ENCODE data around the gene BCL2L1. TPM values are rescaled to one million over a fixed set of nuclear protein-coding genes. Genes with fewer than 3 reads are reported as not detected.

Gene BCL2L1
- total and polyA plus RNA-seq, 2 experiments from 2014 or later = 56.3 to 83.8 TPM

DNA sequence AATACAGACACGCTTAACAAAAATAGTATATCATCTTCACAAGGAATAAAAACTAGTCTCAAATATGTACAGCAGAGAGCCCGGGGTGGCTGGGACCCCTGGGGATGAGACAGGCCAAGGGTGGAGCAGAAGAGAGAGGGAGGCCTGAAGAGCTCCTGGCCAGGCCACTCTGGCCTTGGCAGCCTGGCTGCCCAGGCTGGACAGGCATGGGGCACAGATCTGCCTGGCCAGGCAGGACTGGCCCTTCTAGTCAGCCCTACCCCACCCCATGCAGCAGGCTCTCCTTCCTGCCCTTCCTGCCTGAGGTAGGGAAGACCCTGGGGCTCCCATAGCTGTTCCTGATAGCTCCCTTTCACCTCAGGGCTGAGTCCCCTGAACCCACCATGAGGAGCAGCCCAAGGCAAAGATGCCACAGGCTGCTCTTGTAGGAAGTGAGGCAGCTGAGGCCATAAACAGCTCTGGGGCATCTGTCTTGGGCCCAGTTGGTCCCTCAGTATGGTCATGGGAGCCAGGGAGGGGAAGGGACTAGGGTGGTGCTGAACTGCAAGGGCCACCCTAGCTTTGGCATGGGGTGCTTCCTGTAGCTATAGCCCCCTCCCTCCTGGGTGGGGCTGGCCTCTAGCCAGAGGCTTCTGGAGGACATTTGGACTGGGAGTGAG is 57.8 kb downstream of the BCL2L1 start:
- in situ Hi-C loops (cut with MboI) = loop anchor here (10.0 kb wide), 1 partner anchor 60 kb away; the partner anchor contains the start of gene BCL2L1
- 86 to 90% methylated on average over 2 of the region's 2 CpGs for WGBS, 2 experiments (ENCODE audit: low coverage in 1 of 2, low lambda C conversion rate in 2 of 2, missing lambda C conversion rate in 2 of 2)
- no peaks in the 10 kb centered on the region for H3K27me3 ChIP-seq (replicated peaks; ENCODE audit: insufficient read depth)
- no peak for TF ChIP-seq EZH2 (IDR thresholded peaks at IDR 0.05; ENCODE audit: insufficient read depth, poor library complexity, severe bottlenecking)
- TF ChIP-seq EZH2phosphoT487 (IDR thresholded peaks at IDR 0.05; ENCODE audit: insufficient read depth, low read depth) = no peak
- DNase-seq = no peak
- H3K9me2 ChIP-seq (ENCODE audit: insufficient read depth) = no peaks in the 10 kb centered on the region
- H3K9me3 ChIP-seq (ENCODE audit: low read depth) = no peaks in the 10 kb centered on the region
- H3K27ac ChIP-seq = no peak overlapping the region
- H3K4me2 ChIP-seq (ENCODE audit: unreplicated experiment) = no peak overlapping the region
- H3K79me2 ChIP-seq (ENCODE audit: insufficient read depth) = peaks cover 41% of the 10 kb centered on the region
- no peak overlapping the region for H2AFZ ChIP-seq
- no peak overlapping the region for H3K4me3 ChIP-seq
- H4K20me1 ChIP-seq (ENCODE audit: insufficient read depth) = no peaks in the 10 kb centered on the region
- H3K4me1 ChIP-seq (ENCODE audit: insufficient read depth) = 0 out of 2 replicates have a peak, but pooled peaks cover 9% of the 10 kb centered on the region
- H3K9ac ChIP-seq = no peak overlapping the region
- no peaks in the 10 kb centered on the region; the same call in 1 of the 2 replicates for H3K36me3 ChIP-seq (ENCODE audit: low read depth)
- peaks cover 12% of the 10 kb centered on the region; the same call in 1 of the 2 replicates for H3F3A ChIP-seq (ENCODE audit: insufficient read depth)

DNA sequence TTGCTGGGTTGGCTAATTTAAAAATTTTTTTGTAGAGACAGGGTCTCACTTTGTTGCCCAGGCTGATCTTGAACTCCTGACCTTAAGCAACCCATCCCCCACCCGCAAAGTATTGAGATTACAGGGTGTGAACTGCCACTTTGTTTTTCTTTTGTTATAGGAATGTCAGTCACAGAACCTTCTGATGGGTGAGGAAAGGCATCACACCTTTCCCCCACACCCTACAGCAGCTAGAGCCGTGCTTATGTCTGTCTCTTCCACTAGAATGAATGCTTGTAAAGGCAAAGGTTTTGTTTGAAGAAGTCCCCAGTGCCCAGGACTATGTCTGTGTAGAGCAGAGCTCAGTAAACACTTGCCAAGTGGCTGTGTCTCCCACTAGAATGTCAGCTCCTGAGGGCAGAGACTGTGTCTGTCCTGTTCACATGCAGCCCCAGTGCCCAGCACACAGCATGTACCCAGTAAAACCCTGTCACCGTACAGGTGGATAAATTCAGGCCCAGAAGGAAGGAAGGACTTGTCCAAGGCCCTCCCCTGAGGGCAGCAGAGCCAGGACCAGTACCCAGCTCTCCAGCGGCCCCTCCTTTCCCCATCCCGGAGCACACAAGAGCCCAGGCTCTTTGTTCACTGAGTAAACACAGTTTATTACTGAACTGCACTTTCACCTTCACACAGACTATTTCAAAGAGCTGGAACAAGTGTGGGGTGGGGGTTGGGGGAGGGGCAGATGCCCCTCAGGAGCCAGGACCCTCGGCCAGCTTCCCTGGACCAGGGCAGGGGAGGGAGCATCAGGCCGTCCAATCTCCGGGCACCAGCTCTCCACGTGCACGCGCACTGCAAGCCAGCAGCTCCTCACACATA is 58.6 kb downstream of the BCL2L1 start:
- no peak for DNase-seq
- Histone ChIP-seq H3K27me3 (replicated peaks; ENCODE audit: insufficient read depth) (no peaks in the 10 kb centered on the region), H3K27ac (no peak overlapping the region), H3K79me2 (ENCODE audit: insufficient read depth) (peaks cover 33% of the 10 kb centered on the region), H3K4me2 (ENCODE audit: unreplicated experiment) (no peak overlapping the region), H3K9me3 (ENCODE audit: low read depth) (no peaks in the 10 kb centered on the region), H3K9ac (no peak overlapping the region), H3F3A (ENCODE audit: insufficient read depth) (peaks cover 12% of the 10 kb centered on the region; the same call in 1 of the 2 replicates), H3K36me3 (ENCODE audit: low read depth) (no peaks in the 10 kb centered on the region; the same call in 1 of the 2 replicates), H3K4me1 (ENCODE audit: insufficient read depth) (0 out of 2 replicates have a peak, but pooled peaks cover 9% of the 10 kb centered on the region), H2AFZ (no peak overlapping the region), H3K9me2 (ENCODE audit: insufficient read depth) (no peaks in the 10 kb centered on the region), H3K4me3 (no peak overlapping the region), H4K20me1 (ENCODE audit: insufficient read depth) (no peaks in the 10 kb centered on the region)
- TF ChIP-seq EZH2phosphoT487 (IDR thresholded peaks at IDR 0.05; ENCODE audit: insufficient read depth, low read depth) (no peak), EZH2 (IDR thresholded peaks at IDR 0.05; ENCODE audit: insufficient read depth, poor library complexity, severe bottlenecking) (no peak)
- WGBS, 2 experiments (ENCODE audit: low coverage in 1 of 2, low lambda C conversion rate in 2 of 2, missing lambda C conversion rate in 2 of 2) = 71 to 77% methylated on average over 11 of the region's 11 CpGs
- in situ Hi-C loops (cut with MboI) = loop anchor here (10.0 kb wide), 1 partner anchor 61 kb away; the partner anchor contains the start of gene BCL2L1

DNA sequence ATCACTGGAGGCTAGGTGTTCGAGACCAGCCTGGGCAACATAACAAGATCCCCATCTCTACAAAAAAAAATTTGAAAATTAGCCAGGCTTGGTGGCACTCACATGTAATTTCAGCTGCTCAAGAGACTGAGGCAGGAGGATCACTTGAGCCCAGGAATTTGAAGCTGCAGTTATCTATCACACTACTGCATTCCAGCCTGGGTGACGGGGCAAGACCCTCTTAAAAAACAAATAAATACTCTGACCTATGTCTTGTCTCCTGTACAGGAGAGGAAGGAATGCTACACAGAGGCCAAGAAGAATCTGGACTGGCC is 59.2 kb downstream of the BCL2L1 start:
- in situ Hi-C loops (cut with MboI) = loop anchor here (10.0 kb wide), 1 partner anchor 61 kb away; the partner anchor contains the start of gene BCL2L1
- 96 to 100% methylated on average over 2 of the region's 2 CpGs for WGBS, 2 experiments (ENCODE audit: low coverage in 1 of 2, low lambda C conversion rate in 2 of 2, missing lambda C conversion rate in 2 of 2)
- peaks cover 12% of the 10 kb centered on the region; the same call in 1 of the 2 replicates for H3F3A ChIP-seq (ENCODE audit: insufficient read depth)
- H3K9me3 ChIP-seq (ENCODE audit: low read depth) = no peaks in the 10 kb centered on the region
- no peak overlapping the region for H3K9ac ChIP-seq
- no peak overlapping the region for H3K4me2 ChIP-seq (ENCODE audit: unreplicated experiment)
- no peak overlapping the region for H3K4me3 ChIP-seq
- H3K4me1 ChIP-seq (ENCODE audit: insufficient read depth) = 0 out of 2 replicates have a peak, but pooled peaks cover 9% of the 10 kb centered on the region
- no peaks in the 10 kb centered on the region for H4K20me1 ChIP-seq (ENCODE audit: insufficient read depth)
- no peaks in the 10 kb centered on the region for H3K9me2 ChIP-seq (ENCODE audit: insufficient read depth)
- no peaks in the 10 kb centered on the region; the same call in 1 of the 2 replicates for H3K36me3 ChIP-seq (ENCODE audit: low read depth)
- no peaks in the 10 kb centered on the region for H3K27me3 ChIP-seq (replicated peaks; ENCODE audit: insufficient read depth)
- no peak for DNase-seq
- TF ChIP-seq EZH2phosphoT487 (IDR thresholded peaks at IDR 0.05; ENCODE audit: insufficient read depth, low read depth) (no peak), EZH2 (IDR thresholded peaks at IDR 0.05; ENCODE audit: insufficient read depth, poor library complexity, severe bottlenecking) (no peak)
- H2AFZ ChIP-seq = no peak overlapping the region
- no peak overlapping the region for H3K27ac ChIP-seq
- H3K79me2 ChIP-seq (ENCODE audit: insufficient read depth) = peaks cover 27% of the 10 kb centered on the region

- Histone ChIP-seq H3K4me2 (ENCODE audit: unreplicated experiment) (peak overlapping the region; percentile 88), H3K36me3 (ENCODE audit: low read depth) (no peaks in the 10 kb centered on the region; the same call in 1 of the 2 replicates), H3K4me1 (ENCODE audit: insufficient read depth) (0 out of 2 replicates have a peak, but pooled peaks cover 9% of the 10 kb centered on the region), H3K4me3 (peak overlapping the region; percentile 72), H4K20me1 (ENCODE audit: insufficient read depth) (no peaks in the 10 kb centered on the region), H3K79me2 (ENCODE audit: insufficient read depth) (peaks cover 17% of the 10 kb centered on the region), H3K27ac (peak overlapping the region; percentile 59; the same call in 1 of the 2 replicates), H3K9me2 (ENCODE audit: insufficient read depth) (no peaks in the 10 kb centered on the region), H3K9ac (peak overlapping the region; percentile 74; the same call in 1 of the 2 replicates), H3K27me3 (replicated peaks; ENCODE audit: insufficient read depth) (no peaks in the 10 kb centered on the region), H3K9me3 (ENCODE audit: low read depth) (no peaks in the 10 kb centered on the region), H3F3A (ENCODE audit: insufficient read depth) (peaks cover 12% of the 10 kb centered on the region; the same call in 1 of the 2 replicates), H2AFZ (peak overlapping the region; percentile 81; the same call in 1 of the 2 replicates)
- WGBS, 2 experiments (ENCODE audit: low coverage in 1 of 2, low lambda C conversion rate in 2 of 2, missing lambda C conversion rate in 2 of 2) = 57 to 60% methylated on average over 6 of the region's 6 CpGs
- no peak for TF ChIP-seq EZH2phosphoT487 (IDR thresholded peaks at IDR 0.05; ENCODE audit: insufficient read depth, low read depth)
- TF ChIP-seq EZH2 (IDR thresholded peaks at IDR 0.05; ENCODE audit: insufficient read depth, poor library complexity, severe bottlenecking) = no peak
- DNase-seq = no peak
- in situ Hi-C loops (cut with MboI) = loop anchor here (10.0 kb wide), 1 partner anchor 62 kb away; the partner anchor contains the start of gene BCL2L1
These were observed 60.3 kb downstream of the BCL2L1 start for GRCh38 chr20:31662372-31662854.
